ENCODE data around the gene KIF21B.

KIF21B gene

DNA sequence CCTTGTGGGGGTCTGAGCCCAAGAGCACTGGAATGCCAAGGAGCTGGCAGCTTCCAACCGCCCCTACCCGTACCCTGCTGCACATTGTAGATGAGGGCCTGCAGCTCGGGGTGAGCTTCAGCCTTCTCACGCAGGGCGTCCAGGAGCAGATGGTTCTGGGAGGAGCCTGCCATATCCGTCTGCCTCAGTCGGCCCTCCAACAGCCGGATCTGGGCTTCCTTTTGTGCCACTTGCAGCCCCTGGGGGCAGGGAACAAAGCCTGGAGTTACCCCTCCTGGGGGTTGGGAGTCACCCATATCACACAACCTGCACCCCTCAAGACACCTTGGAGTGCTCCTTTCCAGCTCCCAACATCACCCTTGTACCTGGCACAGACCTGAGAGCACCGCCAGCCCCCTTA lies 34.8 kb downstream of the KIF21B start:
- Histone ChIP-seq H3K27ac (ENCODE audit: low read length) (no peak overlapping the region), H3K27me3 (ENCODE audit: low read depth, low read length) (no peaks in the 10 kb centered on the region), H3K36me3 (ENCODE audit: control insufficient read depth in 1 of 2, insufficient read depth in 2 of 2, low read length in 2 of 2) (peaks cover 3 to 14% of the 10 kb centered on the region in 2 donors), H3K9me3 (ENCODE audit: control insufficient read depth in 1 of 2, low read length in 2 of 2) (no peaks in the 10 kb centered on the region), H3K4me3 (ENCODE audit: low read depth in 1 of 2, low read length in 2 of 2) (no peak overlapping the region), H3K4me1 (ENCODE audit: control insufficient read depth in 1 of 2, insufficient read depth in 2 of 2, low read length in 2 of 2) (no peaks in the 10 kb centered on the region)

DNA sequence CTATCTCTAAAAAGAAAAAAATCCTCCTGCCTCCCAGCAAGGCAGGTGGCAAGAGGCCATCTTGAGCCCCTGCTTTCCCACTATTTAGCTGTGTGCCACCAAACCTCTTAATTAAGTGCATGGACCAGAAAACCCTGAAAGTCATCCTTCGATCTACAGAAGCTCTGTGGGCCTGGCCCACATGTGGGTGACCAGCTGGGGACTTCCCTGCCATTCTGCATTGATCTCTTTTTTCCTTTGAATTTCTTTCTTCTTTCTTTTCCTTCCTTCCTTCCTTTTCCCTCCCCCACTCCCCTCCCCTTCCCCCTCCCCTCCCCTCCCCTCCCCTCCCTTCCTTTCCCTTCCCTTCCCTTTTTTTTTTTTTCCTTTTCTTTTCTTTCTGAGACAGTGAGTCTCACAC lies 38.0 kb downstream of the KIF21B start:
- Histone ChIP-seq H3K27me3 (ENCODE audit: low read depth, low read length) (no peaks in the 10 kb centered on the region), H3K27ac (ENCODE audit: low read length) (no peak overlapping the region), H3K9me3 (ENCODE audit: control insufficient read depth in 1 of 2, low read length in 2 of 2) (no peaks in the 10 kb centered on the region), H3K4me3 (ENCODE audit: low read depth in 1 of 2, low read length in 2 of 2) (no peak overlapping the region), H3K36me3 (ENCODE audit: control insufficient read depth in 1 of 2, insufficient read depth in 2 of 2, low read length in 2 of 2) (peaks cover 3 to 17% of the 10 kb centered on the region in 2 donors), H3K4me1 (ENCODE audit: control insufficient read depth in 1 of 2, insufficient read depth in 2 of 2, low read length in 2 of 2) (no peaks in the 10 kb centered on the region)

DNA sequence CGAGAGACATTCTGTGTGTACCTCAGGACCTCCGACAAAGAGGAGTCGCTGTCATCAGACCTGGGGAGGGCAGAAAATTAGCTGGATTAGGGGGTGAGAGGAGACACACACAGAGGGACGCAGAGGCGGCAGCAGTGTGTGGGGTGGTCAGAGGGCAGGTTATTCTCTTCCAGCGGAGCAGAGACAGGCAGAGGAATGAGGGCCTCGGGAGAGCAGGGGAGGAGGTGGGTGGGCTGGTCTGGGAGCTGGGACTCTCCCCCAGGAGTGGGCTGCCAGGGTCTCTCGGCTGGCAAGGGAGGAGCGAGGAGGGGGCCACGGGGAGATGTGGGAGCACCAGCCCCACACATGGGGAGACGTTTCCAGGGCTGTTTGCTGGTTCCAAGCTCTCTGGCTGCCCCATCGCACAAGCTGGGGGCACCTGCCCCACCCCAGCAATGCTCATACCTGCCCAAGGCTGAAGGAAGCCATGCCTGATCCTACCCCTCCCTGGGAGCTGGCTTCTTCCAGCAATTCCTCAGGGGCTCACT lies 40.4 kb downstream of the KIF21B start:
- H3K36me3 ChIP-seq (ENCODE audit: control insufficient read depth in 1 of 2, insufficient read depth in 2 of 2, low read length in 2 of 2), result peaks cover 0 to 9% of the 10 kb centered on the region in 2 donors
- H3K4me1 ChIP-seq (ENCODE audit: control insufficient read depth in 1 of 2, insufficient read depth in 2 of 2, low read length in 2 of 2), result no peaks in the 10 kb centered on the region
- no peaks in the 10 kb centered on the region for H3K27me3 ChIP-seq (ENCODE audit: low read depth, low read length)
- H3K27ac ChIP-seq (ENCODE audit: low read length), result no peak overlapping the region
- no peak overlapping the region for H3K4me3 ChIP-seq (ENCODE audit: low read depth in 1 of 2, low read length in 2 of 2)
- no peaks in the 10 kb centered on the region for H3K9me3 ChIP-seq (ENCODE audit: control insufficient read depth in 1 of 2, low read length in 2 of 2)

DNA sequence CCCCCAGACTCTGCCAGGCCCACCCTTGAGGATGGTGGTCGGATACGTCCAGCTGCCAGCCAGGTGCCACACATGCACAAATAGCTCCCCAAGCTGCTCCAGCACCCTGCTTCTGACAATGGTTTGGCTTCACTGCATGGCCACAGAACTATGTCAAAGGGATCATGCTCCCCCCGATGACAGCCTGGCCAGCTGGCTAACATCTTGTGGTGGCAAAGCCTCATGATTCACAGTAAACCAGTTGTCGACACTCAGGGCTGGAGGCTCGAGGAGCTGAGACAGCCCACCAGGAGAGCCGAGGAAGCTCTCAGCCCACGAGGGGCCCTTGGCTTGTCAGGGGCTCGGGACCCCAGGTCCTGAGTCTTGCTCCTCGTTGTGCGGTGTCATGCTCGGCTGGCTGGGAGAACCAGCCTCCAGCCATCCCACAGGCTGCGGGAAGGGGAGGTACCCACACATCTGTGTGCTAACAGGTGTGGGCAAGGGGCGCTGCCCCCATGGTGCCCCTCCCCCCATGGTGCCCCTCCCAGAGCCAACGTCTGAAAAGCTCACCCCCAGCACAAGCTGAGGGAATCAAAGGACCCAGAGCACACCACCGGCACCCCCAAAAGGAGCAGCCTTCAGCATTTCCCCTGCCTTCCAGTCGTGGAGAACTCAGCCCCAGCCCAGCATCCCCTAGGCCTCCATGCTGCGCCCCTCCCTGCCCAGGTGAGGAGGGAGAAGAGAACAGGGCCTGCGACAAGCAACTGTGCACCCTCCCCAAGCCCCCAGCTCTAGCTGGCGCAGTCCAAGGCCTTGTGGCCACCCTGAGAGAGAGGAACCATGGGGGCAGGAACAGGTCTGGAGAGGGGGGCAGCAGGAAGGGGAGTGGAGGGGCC lies 41.2 kb downstream of the KIF21B start:
- Histone ChIP-seq H3K36me3 (ENCODE audit: control insufficient read depth in 1 of 2, insufficient read depth in 2 of 2, low read length in 2 of 2) (peaks cover 0 to 9% of the 10 kb centered on the region in 2 donors), H3K4me3 (ENCODE audit: low read depth in 1 of 2, low read length in 2 of 2) (no peak overlapping the region), H3K9me3 (ENCODE audit: control insufficient read depth in 1 of 2, low read length in 2 of 2) (no peaks in the 10 kb centered on the region), H3K27ac (ENCODE audit: low read length) (no peak overlapping the region), H3K27me3 (ENCODE audit: low read depth, low read length) (no peaks in the 10 kb centered on the region), H3K4me1 (ENCODE audit: control insufficient read depth in 1 of 2, insufficient read depth in 2 of 2, low read length in 2 of 2) (no peaks in the 10 kb centered on the region)

DNA sequence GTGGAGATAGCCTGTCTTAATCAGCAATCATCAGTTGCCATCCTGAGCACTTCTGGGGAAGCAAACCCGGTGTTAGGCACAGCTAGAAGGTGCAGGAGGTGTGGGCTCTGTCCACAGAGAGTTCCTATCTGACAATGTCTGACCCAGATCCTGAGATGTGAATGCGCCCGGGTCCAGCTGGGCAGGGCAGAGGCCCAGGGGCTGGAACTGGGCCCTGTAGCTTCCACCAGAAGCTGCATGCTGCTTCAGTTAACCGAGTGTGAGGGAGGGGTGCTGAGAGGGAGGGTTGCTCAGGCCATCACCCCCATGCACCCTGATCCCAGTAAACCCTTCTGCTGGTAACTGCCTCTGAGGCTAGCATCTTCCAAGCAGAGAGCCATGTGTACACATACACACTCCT lies 42.2 kb downstream of the KIF21B start:
- Histone ChIP-seq H3K4me1 (ENCODE audit: control insufficient read depth in 1 of 2, insufficient read depth in 2 of 2, low read length in 2 of 2) (no peaks in the 10 kb centered on the region), H3K27me3 (ENCODE audit: low read depth, low read length) (no peaks in the 10 kb centered on the region), H3K9me3 (ENCODE audit: control insufficient read depth in 1 of 2, low read length in 2 of 2) (no peaks in the 10 kb centered on the region), H3K36me3 (ENCODE audit: control insufficient read depth in 1 of 2, insufficient read depth in 2 of 2, low read length in 2 of 2) (peaks cover 0 to 9% of the 10 kb centered on the region in 2 donors), H3K4me3 (ENCODE audit: low read depth in 1 of 2, low read length in 2 of 2) (no peak overlapping the region), H3K27ac (ENCODE audit: low read length) (no peak overlapping the region)

DNA sequence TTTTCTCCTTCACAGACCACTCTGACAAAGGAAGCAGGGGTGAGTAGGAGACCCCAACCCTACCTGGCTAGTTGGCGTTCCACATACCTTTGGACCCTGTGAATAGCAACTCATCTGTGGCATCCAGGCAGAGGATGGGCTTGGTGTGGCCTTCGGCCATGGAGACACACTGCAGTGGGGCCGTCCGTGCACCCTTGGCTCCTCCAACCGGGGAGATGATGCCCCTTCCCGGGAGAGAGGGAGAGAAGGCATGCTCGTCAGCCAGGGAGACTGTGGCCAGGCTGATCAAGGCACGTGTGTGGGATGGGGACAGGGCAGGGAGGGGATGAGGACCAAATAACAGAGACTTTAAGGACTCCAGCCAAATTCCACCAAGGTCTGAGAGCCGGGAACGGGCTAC lies 42.6 kb downstream of the KIF21B start:
- Histone ChIP-seq H3K27me3 (ENCODE audit: low read depth, low read length) (no peaks in the 10 kb centered on the region), H3K9me3 (ENCODE audit: control insufficient read depth in 1 of 2, low read length in 2 of 2) (no peaks in the 10 kb centered on the region), H3K4me3 (ENCODE audit: low read depth in 1 of 2, low read length in 2 of 2) (no peak overlapping the region), H3K36me3 (ENCODE audit: control insufficient read depth in 1 of 2, insufficient read depth in 2 of 2, low read length in 2 of 2) (peaks cover 0 to 9% of the 10 kb centered on the region in 2 donors), H3K4me1 (ENCODE audit: control insufficient read depth in 1 of 2, insufficient read depth in 2 of 2, low read length in 2 of 2) (no peaks in the 10 kb centered on the region), H3K27ac (ENCODE audit: low read length) (no peak overlapping the region)

DNA sequence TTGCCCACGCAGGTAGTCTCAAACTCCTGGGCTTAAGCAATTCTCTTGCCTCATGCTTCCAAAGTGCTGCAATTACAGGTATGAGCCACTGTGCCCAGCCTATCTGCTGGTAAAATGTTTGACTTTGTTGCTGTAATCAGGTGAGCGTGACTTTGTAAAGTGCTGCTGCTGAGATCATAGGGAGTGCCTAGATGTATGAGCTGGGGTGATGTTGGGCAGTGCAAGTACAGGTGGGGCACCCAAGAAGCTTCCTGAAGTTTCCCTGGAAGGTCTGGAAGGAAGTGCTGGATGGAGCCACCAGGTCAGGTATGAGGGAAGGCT lies 43.1 kb downstream of the KIF21B start:
- H3K27me3 ChIP-seq (ENCODE audit: low read depth, low read length), result no peaks in the 10 kb centered on the region
- H3K4me1 ChIP-seq (ENCODE audit: control insufficient read depth in 1 of 2, insufficient read depth in 2 of 2, low read length in 2 of 2), result no peaks in the 10 kb centered on the region
- no peak overlapping the region for H3K4me3 ChIP-seq (ENCODE audit: low read depth in 1 of 2, low read length in 2 of 2)
- no peak overlapping the region for H3K27ac ChIP-seq (ENCODE audit: low read length)
- H3K36me3 ChIP-seq (ENCODE audit: control insufficient read depth in 1 of 2, insufficient read depth in 2 of 2, low read length in 2 of 2), result peaks cover 0 to 9% of the 10 kb centered on the region in 2 donors
- no peaks in the 10 kb centered on the region for H3K9me3 ChIP-seq (ENCODE audit: control insufficient read depth in 1 of 2, low read length in 2 of 2)

DNA sequence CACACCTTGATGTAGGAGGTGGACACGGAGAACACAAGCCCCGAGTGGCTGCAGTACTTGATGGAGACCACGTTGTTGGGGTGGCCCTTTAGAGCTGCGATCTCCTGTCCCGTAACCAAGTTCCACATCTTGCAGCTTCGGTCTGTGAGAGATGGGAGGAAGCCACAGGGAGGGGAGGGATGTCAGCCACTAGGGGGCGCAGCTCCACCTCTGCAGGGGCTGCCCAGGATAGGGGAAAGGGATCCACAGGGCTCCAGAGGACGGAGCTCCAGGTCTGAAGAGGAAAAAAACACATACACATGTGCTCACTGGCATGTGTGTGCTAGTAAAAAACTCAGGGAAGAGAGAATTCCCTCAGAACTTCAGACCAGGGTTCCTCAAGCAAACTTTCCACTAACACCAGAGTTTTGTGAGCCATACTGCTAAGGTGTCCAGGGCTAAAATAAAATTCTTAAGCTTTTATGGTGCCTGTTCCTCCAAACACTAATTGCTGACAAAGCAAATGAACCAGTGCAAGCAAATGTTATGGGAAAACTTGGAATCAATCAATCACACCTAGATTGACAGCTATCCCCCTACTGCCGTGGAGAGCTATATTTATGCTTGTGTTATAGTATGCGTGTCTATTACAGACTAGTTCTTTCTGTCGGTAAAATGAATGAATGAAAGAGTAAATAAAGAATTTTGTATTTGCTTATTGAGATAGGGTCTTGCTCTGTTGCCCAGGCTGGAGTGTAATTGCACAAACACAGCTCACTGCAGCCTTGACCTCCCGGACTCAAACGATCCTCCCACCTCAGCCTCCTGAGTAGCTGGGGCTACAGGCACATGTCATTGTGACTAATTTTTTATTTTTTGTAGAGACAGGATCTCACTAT lies 43.7 kb downstream of the KIF21B start:
- Histone ChIP-seq H3K4me1 (ENCODE audit: control insufficient read depth in 1 of 2, insufficient read depth in 2 of 2, low read length in 2 of 2) (no peaks in the 10 kb centered on the region), H3K36me3 (ENCODE audit: control insufficient read depth in 1 of 2, insufficient read depth in 2 of 2, low read length in 2 of 2) (peaks cover 0 to 9% of the 10 kb centered on the region in 2 donors), H3K27me3 (ENCODE audit: low read depth, low read length) (no peaks in the 10 kb centered on the region), H3K4me3 (ENCODE audit: low read depth in 1 of 2, low read length in 2 of 2) (no peak overlapping the region), H3K27ac (ENCODE audit: low read length) (no peak overlapping the region), H3K9me3 (ENCODE audit: control insufficient read depth in 1 of 2, low read length in 2 of 2) (no peaks in the 10 kb centered on the region)

DNA sequence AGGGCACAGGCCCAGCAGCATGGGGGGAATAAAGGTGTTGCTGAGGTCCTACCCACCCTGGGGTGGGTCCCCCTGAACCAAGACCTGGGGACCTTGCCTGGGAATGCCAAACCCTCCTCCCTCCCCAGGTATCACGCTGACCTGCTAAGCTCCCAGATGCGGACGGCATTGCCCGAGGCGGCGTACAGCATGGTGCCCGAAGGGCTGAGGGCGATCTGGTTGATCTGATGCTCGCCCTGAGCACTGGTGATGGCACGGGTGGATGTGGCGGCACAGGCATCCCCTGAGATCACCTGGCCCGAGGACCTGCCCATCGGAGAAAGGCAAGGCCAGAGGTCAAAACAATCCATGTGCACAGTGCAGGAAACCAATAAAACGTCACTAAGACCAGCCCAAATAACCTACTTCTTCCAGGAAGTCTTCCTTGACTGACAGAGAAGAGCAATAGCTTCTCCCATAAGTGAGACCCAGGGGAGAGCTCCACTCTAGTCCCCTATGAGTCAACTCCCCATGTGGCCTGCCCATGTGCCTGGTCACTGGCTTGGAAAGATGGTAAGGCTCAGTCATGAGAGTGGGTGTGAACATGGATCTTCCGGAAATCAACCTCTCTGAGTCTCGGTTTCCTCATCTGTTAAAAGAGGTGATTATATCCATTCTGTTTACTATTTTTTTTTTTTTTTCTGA lies 46.3 kb downstream of the KIF21B start:
- peaks cover 0 to 9% of the 10 kb centered on the region in 2 donors for H3K36me3 ChIP-seq (ENCODE audit: control insufficient read depth in 1 of 2, insufficient read depth in 2 of 2, low read length in 2 of 2)
- no peaks in the 10 kb centered on the region for H3K27me3 ChIP-seq (ENCODE audit: low read depth, low read length)
- no peak overlapping the region for H3K4me3 ChIP-seq (ENCODE audit: low read depth in 1 of 2, low read length in 2 of 2)

DNA sequence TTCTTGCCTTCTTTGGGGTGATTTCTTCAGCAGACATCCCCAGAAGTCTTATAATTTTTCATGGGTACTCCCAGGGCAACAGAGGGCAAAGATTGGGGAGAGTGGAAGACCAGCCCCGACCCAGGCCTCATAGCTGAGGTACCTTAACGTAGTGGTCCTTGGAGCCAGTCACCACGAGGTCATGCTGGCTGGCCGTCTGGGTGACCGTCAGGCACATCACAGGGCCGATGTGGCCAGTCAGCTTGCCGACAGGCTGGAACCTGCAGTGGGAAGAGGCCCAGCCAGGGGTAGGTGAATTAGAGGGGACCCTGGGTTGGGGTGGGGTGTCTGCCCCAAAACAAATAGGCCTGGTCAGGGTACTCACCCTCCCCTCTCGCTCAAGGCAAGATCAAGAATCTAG lies 46.9 kb downstream of the KIF21B start:
- Histone ChIP-seq H3K4me1 (ENCODE audit: control insufficient read depth in 1 of 2, insufficient read depth in 2 of 2, low read length in 2 of 2) (peaks cover 0 to 3% of the 10 kb centered on the region in 2 donors), H3K27ac (ENCODE audit: low read length) (no peak overlapping the region), H3K36me3 (ENCODE audit: control insufficient read depth in 1 of 2, insufficient read depth in 2 of 2, low read length in 2 of 2) (peaks cover 0 to 9% of the 10 kb centered on the region in 2 donors), H3K27me3 (ENCODE audit: low read depth, low read length) (no peaks in the 10 kb centered on the region), H3K9me3 (ENCODE audit: control insufficient read depth in 1 of 2, low read length in 2 of 2) (no peaks in the 10 kb centered on the region), H3K4me3 (ENCODE audit: low read depth in 1 of 2, low read length in 2 of 2) (no peak overlapping the region)

More for the DNA sequence above, 46.3 kb downstream of the KIF21B start:
- Histone ChIP-seq H3K4me1 (ENCODE audit: control insufficient read depth in 1 of 2, insufficient read depth in 2 of 2, low read length in 2 of 2) (peaks cover 0 to under 1% of the 10 kb centered on the region in 2 donors), H3K27ac (ENCODE audit: low read length) (no peak overlapping the region), H3K9me3 (ENCODE audit: control insufficient read depth in 1 of 2, low read length in 2 of 2) (no peaks in the 10 kb centered on the region)

DNA sequence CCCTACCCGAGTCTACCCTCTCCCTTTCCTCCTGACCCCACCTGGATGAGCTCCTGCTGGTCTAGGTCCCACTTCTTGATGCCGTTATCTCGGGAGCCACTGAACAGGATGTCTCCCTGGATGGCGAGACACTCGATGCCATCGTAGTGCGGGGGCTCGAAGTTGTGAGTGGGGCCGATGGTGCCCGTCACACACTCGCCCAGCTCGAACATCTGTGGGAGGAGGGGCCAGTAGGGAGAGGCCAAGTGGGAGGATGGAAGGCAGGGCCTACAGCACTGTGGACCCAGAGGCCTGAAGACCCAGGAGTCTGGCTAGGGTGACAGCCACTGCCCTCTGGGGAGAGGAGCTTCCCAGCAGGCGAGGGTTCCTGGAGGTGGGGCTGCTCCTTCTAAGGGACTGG lies 48.1 kb downstream of the KIF21B start:
- peaks cover 0 to 6% of the 10 kb centered on the region in 2 donors for H3K36me3 ChIP-seq (ENCODE audit: control insufficient read depth in 1 of 2, insufficient read depth in 2 of 2, low read length in 2 of 2)
- no peak overlapping the region for H3K4me3 ChIP-seq (ENCODE audit: low read depth in 1 of 2, low read length in 2 of 2)
- no peaks in the 10 kb centered on the region for H3K9me3 ChIP-seq (ENCODE audit: control insufficient read depth in 1 of 2, low read length in 2 of 2)
- peaks cover 0 to 3% of the 10 kb centered on the region in 2 donors for H3K4me1 ChIP-seq (ENCODE audit: control insufficient read depth in 1 of 2, insufficient read depth in 2 of 2, low read length in 2 of 2)
- no peaks in the 10 kb centered on the region for H3K27me3 ChIP-seq (ENCODE audit: low read depth, low read length)
- H3K27ac ChIP-seq (ENCODE audit: low read length), result no peak overlapping the region
